Type B pancreatic cell (in vitro differentiated cells): ENCODE measurements around the gene CSTF3. TPM values are rescaled to one million over a fixed set of nuclear protein-coding genes. Genes with fewer than 3 reads are reported as not detected.

ENCODE experiments used
- DNase-seq: peaks from one replicate; pipeline ENCODE4 v3.0.0; 2021; ENCODE audit warnings: mixed read lengths; ENCODE audit not compliant: unreplicated experiment; ENCODE audit errors: extremely low spot score
- H3K27ac Mint-ChIP-seq: 2 replicates; pipeline ENCODE4 v1.8.0; 2021; ENCODE audit warnings: mild to moderate bottlenecking, mixed read lengths
- H3K27me3 Mint-ChIP-seq: 2 replicates; pipeline ENCODE4 v1.8.0; 2021; ENCODE audit warnings: mixed read lengths
- H3K36me3 Mint-ChIP-seq: 2 replicates; pipeline ENCODE4 v1.8.0; 2021; ENCODE audit warnings: mixed read lengths
- H3K4me1 Mint-ChIP-seq: one replicate; pipeline ENCODE4 v1.8.0; 2021; ENCODE audit warnings: mixed read lengths; ENCODE audit not compliant: unreplicated experiment
- H3K4me3 Mint-ChIP-seq: 2 replicates; pipeline ENCODE4 v1.8.0; 2021; ENCODE audit warnings: mild to moderate bottlenecking, mixed read lengths
- H3K9me3 Mint-ChIP-seq: 2 replicates; pipeline ENCODE4 v1.8.0; 2021; ENCODE audit warnings: mixed read lengths
- CTCF ChIP-seq: fragments of 200-600 bp; sonication (generic); conservative IDR thresholded peaks from 2 replicates; pipeline ENCODE4 v1.5.0; 2021; ENCODE audit warnings: antibody characterized with exemption, mild to moderate bottlenecking
- total RNA-seq: library from RNA; stranded (reverse); gene quantifications from 2 replicates; pipeline ENCODE4 v1.2.1, GENCODE V29; 2021; ENCODE audit warnings: low replicate concordance

The CSTF3 gene
- total RNA-seq, 1 donor from 2014 or later = 49.4 TPM

- no peak for TF ChIP-seq CTCF
- Mint-ChIP-seq H3K4me1 (peaks cover 8% of the 10 kb centered on the region), H3K9me3 (no peaks in the 10 kb centered on the region), H3K4me3 (no peak overlapping the region), H3K36me3 (peaks cover 6% of the 10 kb centered on the region), H3K27me3 (no peaks in the 10 kb centered on the region), H3K27ac (no peak overlapping the region)
- no peak for DNase-seq
Observed at GRCh38 chr11:33194455-33194854, 33.2 kb upstream of the CSTF3 start.

- no peaks in the 10 kb centered on the region for H3K27me3 Mint-ChIP-seq
- DNase-seq = no peak
- TF ChIP-seq CTCF = no peak
- H3K4me1 Mint-ChIP-seq = peaks cover 8% of the 10 kb centered on the region
- H3K36me3 Mint-ChIP-seq = no peaks in the 10 kb centered on the region
- H3K4me3 Mint-ChIP-seq = no peak overlapping the region
- H3K9me3 Mint-ChIP-seq = no peaks in the 10 kb centered on the region
- H3K27ac Mint-ChIP-seq = no peak overlapping the region
Observed at GRCh38 chr11:33191467-33191866, 30.2 kb upstream of the CSTF3 start.

GRCh38 chr11:33187998-33188722, 26.9 kb upstream of the CSTF3 start:
- Mint-ChIP-seq H3K9me3 (no peaks in the 10 kb centered on the region), H3K27ac (no peak overlapping the region), H3K4me3 (no peak overlapping the region), H3K27me3 (no peaks in the 10 kb centered on the region), H3K36me3 (no peaks in the 10 kb centered on the region), H3K4me1 (no peaks in the 10 kb centered on the region)
- DNase-seq = no peak
- TF ChIP-seq CTCF = no peak

- no peak for DNase-seq
- TF ChIP-seq CTCF = no peak
- H3K27ac Mint-ChIP-seq = no peak overlapping the region
- H3K4me3 Mint-ChIP-seq = no peak overlapping the region
- H3K27me3 Mint-ChIP-seq = no peaks in the 10 kb centered on the region
- no peaks in the 10 kb centered on the region for H3K9me3 Mint-ChIP-seq
- no peaks in the 10 kb centered on the region for H3K4me1 Mint-ChIP-seq
- no peaks in the 10 kb centered on the region for H3K36me3 Mint-ChIP-seq
Observed at GRCh38 chr11:33185756-33186155, 24.5 kb upstream of the CSTF3 start.

GRCh38 chr11:33182246-33182878, 21.1 kb upstream of the CSTF3 start:
- peaks cover 3% of the 10 kb centered on the region for H3K9me3 Mint-ChIP-seq
- no peak overlapping the region for H3K27ac Mint-ChIP-seq
- H3K36me3 Mint-ChIP-seq = peaks cover 2% of the 10 kb centered on the region
- H3K27me3 Mint-ChIP-seq = peaks cover 1% of the 10 kb centered on the region
- DNase-seq = no peak
- H3K4me3 Mint-ChIP-seq = no peak overlapping the region
- no peaks in the 10 kb centered on the region for H3K4me1 Mint-ChIP-seq
- TF ChIP-seq CTCF = no peak
